Fibroblast of mammary gland (primary cell): ENCODE results near the gene ACTRT2.

Experiments used
- DNase-seq: peaks from one replicate; pipeline ENCODE4 v3.0.0-alpha.2; 2010; ENCODE audit warnings: low read depth
- H3K4me3 ChIP-seq: 2 replicates; pipeline ENCODE4 v1.5.1; 2011; ENCODE audit warnings: low read depth, mild to moderate bottlenecking, low read length, moderate library complexity; ENCODE audit not compliant: control insufficient read depth
- TF ChIP-seq, protein P1 (sequence below): conservative IDR thresholded peaks from 2 replicates; pipeline ENCODE4 v1.5.1; 2011; ENCODE audit warnings: low read depth, low read length, inconsistent platforms; ENCODE audit not compliant: control insufficient read depth, insufficient read depth

ACTRT2 gene

GRCh38 chr1:2999138-2999537, 22.1 kb upstream of the ACTRT2 start:
- TF ChIP-seq, protein P1, sequence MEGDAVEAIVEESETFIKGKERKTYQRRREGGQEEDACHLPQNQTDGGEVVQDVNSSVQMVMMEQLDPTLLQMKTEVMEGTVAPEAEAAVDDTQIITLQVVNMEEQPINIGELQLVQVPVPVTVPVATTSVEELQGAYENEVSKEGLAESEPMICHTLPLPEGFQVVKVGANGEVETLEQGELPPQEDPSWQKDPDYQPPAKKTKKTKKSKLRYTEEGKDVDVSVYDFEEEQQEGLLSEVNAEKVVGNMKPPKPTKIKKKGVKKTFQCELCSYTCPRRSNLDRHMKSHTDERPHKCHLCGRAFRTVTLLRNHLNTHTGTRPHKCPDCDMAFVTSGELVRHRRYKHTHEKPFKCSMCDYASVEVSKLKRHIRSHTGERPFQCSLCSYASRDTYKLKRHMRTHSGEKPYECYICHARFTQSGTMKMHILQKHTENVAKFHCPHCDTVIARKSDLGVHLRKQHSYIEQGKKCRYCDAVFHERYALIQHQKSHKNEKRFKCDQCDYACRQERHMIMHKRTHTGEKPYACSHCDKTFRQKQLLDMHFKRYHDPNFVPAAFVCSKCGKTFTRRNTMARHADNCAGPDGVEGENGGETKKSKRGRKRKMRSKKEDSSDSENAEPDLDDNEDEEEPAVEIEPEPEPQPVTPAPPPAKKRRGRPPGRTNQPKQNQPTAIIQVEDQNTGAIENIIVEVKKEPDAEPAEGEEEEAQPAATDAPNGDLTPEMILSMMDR: no peak
- H3K4me3 ChIP-seq: no peak overlapping the region
- DNase-seq: no peak

DNA sequence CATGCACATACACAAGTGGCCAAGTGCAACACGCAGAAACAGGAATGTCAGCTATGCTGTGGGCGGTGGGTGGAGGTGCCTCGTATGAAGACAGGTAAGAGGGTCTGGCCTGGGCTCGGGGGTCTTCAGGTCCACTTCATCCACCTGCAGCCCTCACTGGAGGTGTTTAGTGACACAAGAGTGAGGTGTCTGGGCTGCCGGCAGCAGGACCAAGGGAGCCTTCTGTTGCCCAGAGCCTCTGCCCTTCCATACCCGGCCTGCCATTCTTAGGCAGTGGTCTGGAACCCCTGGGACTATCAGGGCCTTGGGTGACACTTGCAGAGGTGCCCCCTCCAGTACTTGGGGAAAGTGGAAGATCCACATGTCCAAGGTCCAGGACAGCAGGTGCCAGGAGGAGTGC, 21.7 kb upstream of the ACTRT2 start:
- DNase-seq: no peak
- no peak overlapping the region for H3K4me3 ChIP-seq
- TF ChIP-seq, protein P1: no peak

DNA sequence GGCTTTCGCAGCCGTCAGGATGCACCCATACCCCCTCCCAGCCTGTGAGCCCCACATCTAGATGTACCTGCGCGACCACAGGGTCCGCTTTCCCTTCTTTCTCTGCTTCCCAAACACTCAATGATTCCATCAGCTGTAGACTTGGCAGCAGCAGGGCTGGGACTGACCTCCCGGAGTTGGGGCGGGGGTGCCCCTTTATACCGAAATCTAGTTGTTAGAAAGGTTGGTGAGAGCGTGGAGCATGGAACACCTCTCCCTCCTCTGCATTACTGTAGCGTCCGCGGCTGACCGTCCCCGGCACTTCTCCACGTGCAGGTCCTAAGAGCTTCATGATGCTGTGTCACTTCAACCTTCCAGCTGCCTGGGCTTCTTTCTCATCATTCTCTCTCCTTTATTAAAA, 21.1 kb upstream of the ACTRT2 start:
- TF ChIP-seq, protein P1: no peak
- H3K4me3 ChIP-seq: no peak overlapping the region
- no peak for DNase-seq

DNA sequence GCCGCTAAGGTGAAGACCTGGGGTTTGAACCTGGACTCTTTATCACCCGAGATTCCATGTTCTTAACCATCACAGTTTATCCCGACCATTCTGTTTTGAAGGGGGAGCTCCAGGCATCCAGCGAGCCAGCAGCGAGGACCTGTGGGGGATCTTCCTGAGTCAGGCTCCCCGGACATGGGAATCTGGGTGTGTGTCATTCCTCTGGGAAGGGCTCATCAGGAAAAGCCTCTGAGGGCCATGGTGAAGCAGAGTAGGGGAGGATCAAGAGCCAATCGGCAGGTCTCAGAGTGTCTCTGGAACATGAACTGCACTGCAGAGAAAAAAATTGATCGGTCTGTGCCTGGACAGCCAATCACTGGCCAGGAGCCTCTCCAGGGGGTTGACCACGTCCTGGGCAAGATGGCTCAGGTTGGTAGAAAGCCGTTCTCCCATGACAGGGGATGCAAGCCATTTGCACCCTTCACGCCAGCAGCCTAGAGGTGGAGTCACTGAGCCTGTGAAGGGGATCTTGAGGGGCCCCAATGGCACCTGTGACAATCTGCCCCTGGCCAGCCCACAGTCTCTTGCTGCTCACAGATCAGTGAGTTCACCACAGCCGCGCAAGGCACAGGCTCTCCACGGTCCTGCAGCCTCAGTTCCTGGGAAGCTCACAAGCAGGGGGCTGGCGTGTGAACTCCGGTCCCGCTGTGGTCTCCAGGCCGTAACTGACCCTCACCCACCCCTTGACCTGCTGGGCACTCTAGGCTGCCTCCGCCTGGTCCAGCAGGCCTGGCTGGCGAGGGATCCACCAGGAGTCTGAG, 20.4 kb upstream of the ACTRT2 start:
- TF ChIP-seq, protein P1: no peak
- DNase-seq: no peak
- no peak overlapping the region for H3K4me3 ChIP-seq

GRCh38 chr1:3001471-3002348, 19.6 kb upstream of the ACTRT2 start:
- H3K4me3 ChIP-seq: no peak overlapping the region
- DNase-seq: no peak
- TF ChIP-seq, protein P1: no peak

DNA sequence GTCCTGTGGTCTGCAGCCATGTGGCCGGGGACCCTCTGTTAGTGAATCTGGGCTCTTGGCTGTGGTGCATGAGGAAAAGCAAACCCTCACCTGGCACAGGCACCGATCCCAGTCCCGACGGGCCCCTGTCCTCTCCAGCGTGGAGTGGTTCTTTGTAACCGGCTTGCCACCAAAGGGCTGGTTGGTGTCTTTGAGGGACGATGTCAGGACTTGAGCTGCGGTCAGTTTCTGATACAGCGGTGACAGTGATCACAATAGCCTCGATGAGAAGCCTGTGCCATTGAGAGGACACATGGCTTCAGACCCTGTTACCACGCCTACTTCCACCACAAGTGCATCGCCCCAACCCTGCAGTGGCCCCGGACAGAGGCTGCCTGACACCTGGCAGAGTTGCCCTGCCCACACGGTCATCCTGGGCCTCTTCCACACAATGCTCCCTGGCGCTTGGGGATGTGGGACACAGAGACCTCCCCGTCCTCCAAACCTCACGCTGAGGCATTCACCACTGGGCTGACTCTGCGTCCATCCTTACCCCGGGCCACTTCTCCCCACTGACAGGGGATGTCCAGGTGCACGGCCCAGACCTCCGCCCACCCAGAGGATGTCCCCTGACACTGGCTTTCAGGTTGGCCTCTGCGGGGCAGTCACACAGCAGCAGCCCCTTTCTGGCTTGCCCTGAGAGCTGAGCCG, 18.8 kb upstream of the ACTRT2 start:
- DNase-seq: no peak
- TF ChIP-seq, protein P1: no peak
- H3K4me3 ChIP-seq: no peak overlapping the region
